Prostate gland (tissue), 2 donors: ENCODE results near the gene H6PD. TPM values are rescaled to one million over a fixed set of nuclear protein-coding genes. Genes with fewer than 3 reads are reported as not detected.

Experiments used
- DNase-seq: peaks from one replicate; pipeline ENCODE4 v3.0.0-alpha.2; 2019; ENCODE audit warnings: low spot score
- H3K27ac ChIP-seq, 2 donors: fragments of 200-600 bp; sonication (generic); 2 replicates each; pipeline ENCODE4 v1.5.1; 2017 to 2019
- H3K27me3 ChIP-seq: fragments of 200-600 bp; sonication (generic); replicated peaks from 2 replicates; pipeline ENCODE4 v1.5.1; 2019; ENCODE audit not compliant: insufficient read depth
- H3K36me3 ChIP-seq, 2 donors: fragments of 200-600 bp; sonication (generic); 1 replicate in 1 of 2; 2 replicates in 1 of 2; pipeline versions ENCODE4 v1.5.1 to v1.8.1; 2017 to 2019
- H3K4me1 ChIP-seq: fragments of 200-600 bp; sonication (generic); replicated peaks from 2 replicates; pipeline ENCODE4 v1.5.1; 2019
- H3K4me3 ChIP-seq, 2 donors: fragments of 200-600 bp; sonication (generic); 2 replicates each; pipeline ENCODE4 v1.5.1; 2017 to 2019
- H3K9me3 ChIP-seq: fragments of 200-600 bp; sonication (generic); 2 replicates; pipeline ENCODE4 v1.5.1; 2017
- POLR2A ChIP-seq: fragments of 450-650 bp; IDR thresholded peaks from one replicate; pipeline ENCODE4 v1.6.1; 2016; ENCODE audit warnings: antibody characterized with exemption, mild to moderate bottlenecking
- POLR2AphosphoS5 ChIP-seq: sonication (generic); formaldehyde crosslinking; IDR thresholded peaks from one replicate; pipeline ENCODE4 v1.6.1; 2017; ENCODE audit warnings: antibody characterized with exemption
- WGBS: methylation state at CpG from one replicate; pipeline ENCODE4 v1.1.5; 2018; 5-methylcytosine and 5-hydroxymethylcytosine counted together
- intact Hi-C: fragments of 100-400 bp; cut with DNase I; formaldehyde crosslinking; loops from one replicate; pipeline ENCODE4 v1.14.2; 2022
- total RNA-seq, 2 donors: library from RNA; depleted of rRNA; stranded (reverse); fragments of >200 nt; gene quantifications; one replicate each; pipeline ENCODE4 v1.1.0, GENCODE V29; 2016
- TF ChIP-seq, protein P1 (sequence below), 4 experiments: fragments of 200-600 bp in 2 of 4; fragments of 450-650 bp in 2 of 4; sonication (generic) in 2 of 4; IDR thresholded peaks; 1 replicate in 3 of 4; 2 replicates in 1 of 4; pipeline ENCODE4 v1.5.1; 2016 to 2019; ENCODE audit warnings: antibody characterized with exemption in 4 of 4, mild to moderate bottlenecking in 2 of 4, moderate library complexity in 2 of 4

Gene H6PD
- total RNA-seq, 2 donors from 2014 or later = 52.8 to 88.8 TPM

DNA sequence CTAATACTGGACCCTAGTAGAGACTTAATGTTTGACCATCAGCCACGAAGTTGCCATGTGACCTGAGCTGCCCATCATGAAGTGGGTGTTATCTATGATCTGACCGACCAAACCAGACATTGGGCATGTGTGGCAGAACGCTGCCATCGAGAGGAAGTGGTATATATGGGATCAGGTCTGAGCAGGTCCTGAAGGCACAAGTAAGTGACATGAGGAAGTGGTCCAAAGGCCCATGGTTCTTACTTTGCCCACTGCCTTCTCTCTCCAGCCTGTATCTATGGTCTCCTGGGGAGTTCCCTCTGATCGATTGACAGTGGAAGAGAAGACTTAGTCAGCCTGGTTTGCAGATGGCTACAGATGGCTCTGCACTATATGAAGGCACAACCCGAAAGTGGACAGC lies 66.0 kb downstream of the H6PD start:
- DNase-seq = no peak
- Histone ChIP-seq H3K9me3 (no peaks in the 10 kb centered on the region), H3K27me3 (no peaks in the 10 kb centered on the region), H3K36me3 (no peaks in the 10 kb centered on the region), H3K4me1 (peaks cover 9% of the 10 kb centered on the region), H3K4me3 (no peak overlapping the region), H3K27ac (no peak overlapping the region)
- WGBS = 65% methylated on average over 6 of the region's 6 CpGs
- TF ChIP-seq, protein P1, sequence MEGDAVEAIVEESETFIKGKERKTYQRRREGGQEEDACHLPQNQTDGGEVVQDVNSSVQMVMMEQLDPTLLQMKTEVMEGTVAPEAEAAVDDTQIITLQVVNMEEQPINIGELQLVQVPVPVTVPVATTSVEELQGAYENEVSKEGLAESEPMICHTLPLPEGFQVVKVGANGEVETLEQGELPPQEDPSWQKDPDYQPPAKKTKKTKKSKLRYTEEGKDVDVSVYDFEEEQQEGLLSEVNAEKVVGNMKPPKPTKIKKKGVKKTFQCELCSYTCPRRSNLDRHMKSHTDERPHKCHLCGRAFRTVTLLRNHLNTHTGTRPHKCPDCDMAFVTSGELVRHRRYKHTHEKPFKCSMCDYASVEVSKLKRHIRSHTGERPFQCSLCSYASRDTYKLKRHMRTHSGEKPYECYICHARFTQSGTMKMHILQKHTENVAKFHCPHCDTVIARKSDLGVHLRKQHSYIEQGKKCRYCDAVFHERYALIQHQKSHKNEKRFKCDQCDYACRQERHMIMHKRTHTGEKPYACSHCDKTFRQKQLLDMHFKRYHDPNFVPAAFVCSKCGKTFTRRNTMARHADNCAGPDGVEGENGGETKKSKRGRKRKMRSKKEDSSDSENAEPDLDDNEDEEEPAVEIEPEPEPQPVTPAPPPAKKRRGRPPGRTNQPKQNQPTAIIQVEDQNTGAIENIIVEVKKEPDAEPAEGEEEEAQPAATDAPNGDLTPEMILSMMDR (IDR thresholded peaks at IDR 0.05) = no peak
- TF ChIP-seq POLR2AphosphoS5 = no peak
- no peak for TF ChIP-seq POLR2A
- intact Hi-C loops = no loop called here

DNA sequence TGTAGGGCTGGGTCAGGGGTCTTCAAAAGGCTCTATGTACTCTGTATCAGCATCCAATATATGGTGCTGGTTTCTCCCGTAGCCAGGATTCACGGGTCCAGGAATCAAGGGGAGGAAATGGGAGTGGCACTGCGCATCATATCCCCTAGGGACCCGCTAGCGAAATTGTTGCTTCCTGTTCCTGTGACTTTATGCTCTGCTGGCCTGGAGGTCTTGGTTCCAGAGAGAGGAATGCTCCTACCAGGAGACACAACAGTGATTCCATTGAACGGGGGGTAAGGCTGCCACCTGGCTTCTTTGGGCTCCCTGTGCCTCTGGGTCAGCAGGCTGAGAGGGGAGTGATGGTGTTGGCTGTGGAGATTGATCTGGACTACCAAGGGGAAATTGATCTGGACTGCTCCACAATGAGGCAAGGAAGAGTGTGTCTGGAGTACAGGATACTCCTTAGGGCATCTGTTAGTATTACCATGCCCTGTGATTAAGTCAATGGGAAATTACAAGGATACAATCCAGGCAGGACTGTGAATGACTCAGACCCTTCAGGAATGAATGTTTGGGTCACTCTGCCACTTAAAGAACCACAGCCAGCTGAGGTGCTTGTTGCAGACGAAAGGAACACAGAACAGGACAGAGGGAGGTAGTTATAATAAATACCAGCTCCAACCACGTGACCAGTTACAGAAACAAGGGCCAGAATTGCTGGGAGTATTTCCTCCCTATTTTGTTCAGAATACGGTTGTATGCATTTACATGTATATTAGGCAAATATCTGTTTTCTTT lies 68.4 kb downstream of the H6PD start:
- intact Hi-C loops = no loop called here
- DNase-seq = peak; percentile 61

DNA sequence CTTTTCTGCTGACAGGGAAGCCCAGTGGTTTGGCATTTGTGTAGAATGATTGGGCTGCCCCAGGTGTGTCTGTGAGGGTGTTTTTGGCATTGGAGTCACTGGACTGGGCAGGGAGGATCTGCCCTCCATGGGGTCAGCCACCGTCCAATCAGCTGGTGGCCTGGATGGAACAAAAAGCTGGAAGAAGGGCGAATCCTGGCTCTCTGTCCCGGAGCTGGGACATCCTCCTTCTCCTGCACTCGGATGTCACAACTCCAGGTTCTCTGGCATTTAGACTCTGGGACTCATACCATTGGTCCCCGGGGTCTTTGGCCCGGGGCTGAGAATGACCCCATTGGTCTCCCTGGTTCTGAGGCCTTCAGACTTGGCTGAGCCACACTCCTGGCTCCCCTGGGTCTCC lies 69.3 kb downstream of the H6PD start:
- no peaks in the 10 kb centered on the region for H3K27me3 ChIP-seq
- no peak overlapping the region for H3K4me3 ChIP-seq
- H3K4me1 ChIP-seq = peaks cover 9% of the 10 kb centered on the region
- DNase-seq = no peak
- no peaks in the 10 kb centered on the region for H3K36me3 ChIP-seq
- TF ChIP-seq, protein P1 (IDR thresholded peaks at IDR 0.05) = no peak
- TF ChIP-seq POLR2AphosphoS5 = no peak
- TF ChIP-seq POLR2A = no peak
- WGBS = 90% methylated on average over 6 of the region's 6 CpGs
- H3K9me3 ChIP-seq = no peaks in the 10 kb centered on the region
- H3K27ac ChIP-seq = no peak overlapping the region
- intact Hi-C loops = no loop called here

More for the DNA sequence above, 68.4 kb downstream of the H6PD start:
- Histone ChIP-seq H3K36me3 (no peaks in the 10 kb centered on the region), H3K27me3 (no peaks in the 10 kb centered on the region), H3K4me1 (peaks cover 9% of the 10 kb centered on the region), H3K9me3 (no peaks in the 10 kb centered on the region), H3K27ac (peak overlapping the region in 1 of 2 donors; percentile 41), H3K4me3 (no peak overlapping the region)
- WGBS = 46% methylated on average over 9 of the region's 9 CpGs
- TF ChIP-seq POLR2AphosphoS5 (peak; percentile 78), POLR2A (peak; percentile 13)
- TF ChIP-seq, protein P1 (IDR thresholded peaks at IDR 0.05) = no peak

DNA sequence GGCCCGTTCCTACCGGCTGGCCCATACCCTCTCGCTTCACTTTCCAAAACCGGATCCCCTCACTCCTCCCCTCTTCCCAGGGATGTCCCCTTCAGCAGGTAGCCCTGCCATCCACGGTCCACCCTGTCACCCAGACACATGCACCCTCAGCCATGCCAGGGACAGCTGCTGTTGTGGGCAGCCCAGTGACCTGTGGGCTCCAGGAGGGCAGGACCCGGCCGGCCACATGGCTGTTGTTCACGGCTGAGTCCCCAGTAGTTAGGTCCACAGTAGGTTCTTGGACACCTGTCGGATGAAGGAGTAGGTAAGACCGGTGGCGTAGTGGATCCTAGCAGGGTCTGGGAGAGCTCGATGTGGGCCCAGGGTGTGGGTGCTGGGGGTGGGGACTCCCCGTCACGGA lies 70.6 kb downstream of the H6PD start:
- DNase-seq = no peak
- Histone ChIP-seq H3K36me3 (no peaks in the 10 kb centered on the region), H3K4me1 (peaks cover 9% of the 10 kb centered on the region), H3K27me3 (no peaks in the 10 kb centered on the region), H3K4me3 (no peak overlapping the region), H3K9me3 (no peaks in the 10 kb centered on the region), H3K27ac (no peak overlapping the region)
- TF ChIP-seq, protein P1 (IDR thresholded peaks at IDR 0.05) = no peak
- TF ChIP-seq POLR2A (no peak), POLR2AphosphoS5 (no peak)
- intact Hi-C loops = no loop called here
- WGBS = 88% methylated on average over 14 of the region's 14 CpGs

DNA sequence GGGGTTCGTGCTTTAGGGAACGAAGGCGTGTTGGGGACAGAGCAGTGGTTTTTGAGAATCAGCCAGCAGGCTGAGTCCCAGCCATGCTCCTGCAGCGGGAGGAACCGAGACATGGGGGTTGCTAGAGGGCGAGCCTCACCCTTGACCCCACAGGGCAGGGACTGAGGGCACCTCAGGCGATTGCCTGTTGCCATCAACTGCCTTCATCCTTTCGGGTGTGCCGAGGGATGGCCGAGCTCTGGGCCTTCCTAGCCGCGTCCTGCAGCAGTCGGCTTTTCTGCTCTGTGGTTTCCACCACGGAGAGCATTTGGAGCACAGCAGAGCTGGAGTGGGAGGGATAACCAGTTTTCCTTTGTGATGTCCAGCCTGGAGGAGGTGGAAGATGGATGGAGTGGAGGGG lies 71.4 kb downstream of the H6PD start:
- peaks cover 9% of the 10 kb centered on the region for H3K4me1 ChIP-seq
- intact Hi-C loops = no loop called here
- H3K27ac ChIP-seq = no peak overlapping the region
- H3K27me3 ChIP-seq = no peaks in the 10 kb centered on the region
- 90% methylated on average over 14 of the region's 14 CpGs for WGBS
- H3K9me3 ChIP-seq = no peaks in the 10 kb centered on the region
- no peak overlapping the region for H3K4me3 ChIP-seq
- TF ChIP-seq, protein P1 (IDR thresholded peaks at IDR 0.05) = no peak
- no peak for TF ChIP-seq POLR2A
- no peak for TF ChIP-seq POLR2AphosphoS5
- no peak for DNase-seq
- H3K36me3 ChIP-seq = no peaks in the 10 kb centered on the region
